GM18873 (cell line): ENCODE data around the gene SLC12A1.

Experiments
- ATAC-seq: cut with Tn5 transposase; IDR thresholded peaks from one replicate; pipeline ENCODE4 v1.9.1; 2021; ENCODE audit warnings: mild to moderate bottlenecking, moderate library complexity, moderate number of reproducible peaks; ENCODE audit not compliant: unreplicated experiment, low FRiP score

SLC12A1 gene

DNA sequence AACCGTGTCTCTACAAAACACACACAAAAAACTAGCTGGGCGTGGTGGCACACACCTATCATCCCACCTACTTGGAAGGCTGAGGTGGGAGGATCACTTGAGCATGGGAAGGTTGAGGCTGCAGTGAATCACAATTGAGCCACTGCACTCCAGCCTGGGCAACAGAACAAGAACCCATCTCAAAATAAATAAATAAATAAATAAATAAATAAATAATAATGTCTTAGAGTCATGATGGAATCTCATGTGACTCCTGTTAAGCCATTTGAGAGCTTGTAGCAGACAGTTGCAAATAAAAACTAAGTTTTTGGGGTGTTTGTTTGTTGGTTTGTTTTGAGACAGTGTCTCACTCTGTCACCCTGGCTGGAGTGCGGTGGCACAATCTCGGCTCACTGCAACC, 33.2 kb downstream of the SLC12A1 start:
- ATAC-seq, result no peak

- ATAC-seq, result no peak
These were observed 35.9 kb downstream of the SLC12A1 start for GRCh38 chr15:48242015-48242414.

GRCh38 chr15:48242535-48242934, 36.4 kb downstream of the SLC12A1 start:
- ATAC-seq, result no peak

DNA sequence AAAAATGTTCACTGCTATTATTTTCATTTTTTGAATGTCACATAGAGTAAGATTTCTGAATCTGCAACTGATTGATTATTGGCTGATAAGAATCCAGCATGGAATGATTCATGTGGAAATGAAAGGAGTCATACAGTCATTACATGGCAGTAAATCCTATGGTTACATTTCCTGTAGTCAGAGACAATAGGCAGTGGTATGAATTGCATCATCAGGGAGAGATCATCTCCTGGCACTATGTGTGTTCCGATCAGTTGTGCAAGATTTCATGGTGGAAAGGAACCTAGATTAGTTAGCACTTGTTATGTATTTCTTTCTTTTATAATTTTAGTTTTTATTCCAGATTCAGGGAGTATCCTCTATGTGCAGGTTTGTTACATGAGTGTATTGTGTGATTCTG, 38.8 kb downstream of the SLC12A1 start:
- ATAC-seq, result no peak

DNA sequence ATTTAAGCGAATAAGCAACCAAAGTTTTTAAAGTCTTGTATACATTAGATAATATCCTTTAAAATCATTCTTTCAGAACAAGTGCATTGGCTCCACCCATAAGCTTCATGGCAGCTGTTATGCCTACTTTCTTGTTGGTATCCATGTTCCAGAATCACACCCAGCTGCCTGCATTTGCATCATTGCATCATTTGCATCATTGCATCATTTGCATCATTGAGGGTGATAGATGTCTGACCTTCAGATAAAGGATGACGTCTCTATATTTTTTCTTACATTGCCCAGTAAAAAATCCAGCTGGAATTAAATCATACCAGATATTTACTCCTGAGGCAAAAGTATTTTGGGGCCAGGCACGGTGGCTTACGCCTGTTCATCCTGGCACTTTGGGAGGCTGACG, 42.3 kb downstream of the SLC12A1 start:
- no peak for ATAC-seq

DNA sequence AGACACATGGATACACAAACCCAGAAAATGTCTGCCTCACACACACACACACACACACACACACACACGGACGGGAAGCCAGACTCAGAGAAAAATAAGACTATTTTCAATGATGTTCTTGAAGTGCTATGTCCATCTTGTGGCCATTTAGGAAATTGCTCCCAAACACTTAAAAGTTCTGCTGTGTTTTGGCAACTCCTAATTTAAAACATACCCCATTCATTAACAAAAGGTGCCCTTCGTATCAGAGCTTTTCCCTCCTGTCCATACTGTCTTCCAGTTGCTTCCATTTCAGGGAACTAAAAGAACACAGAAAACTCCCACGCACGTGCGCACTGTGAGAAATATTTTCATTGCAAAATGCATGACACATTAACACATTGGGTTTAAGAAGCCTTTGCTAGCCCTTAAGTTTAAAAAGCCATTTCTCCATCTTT, 44.6 kb downstream of the SLC12A1 start:
- ATAC-seq, result no peak

DNA sequence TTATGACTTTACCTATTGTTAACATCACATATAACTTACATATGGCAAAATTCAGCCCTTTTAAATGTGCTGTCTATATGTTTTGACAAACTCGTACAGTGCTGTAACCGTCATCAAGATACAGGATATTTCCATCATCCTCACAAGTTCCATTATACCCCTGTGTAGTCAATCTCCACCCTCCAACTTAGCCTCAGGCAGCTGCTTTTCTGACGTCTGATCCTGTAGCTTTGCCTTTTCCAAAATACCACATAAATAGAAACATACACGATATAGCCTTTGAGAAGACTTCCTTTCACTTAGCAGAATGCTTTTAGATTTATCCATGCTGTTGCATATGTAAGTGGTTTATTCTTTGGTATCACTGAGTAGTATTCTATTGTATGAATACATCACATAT, 47.1 kb downstream of the SLC12A1 start:
- ATAC-seq, result no peak

- no peak for ATAC-seq
These were observed 59.0 kb downstream of the SLC12A1 start for GRCh38 chr15:48265135-48265534.

GRCh38 chr15:48266024-48266689, 60.1 kb downstream of the SLC12A1 start:
- ATAC-seq, result no peak

DNA sequence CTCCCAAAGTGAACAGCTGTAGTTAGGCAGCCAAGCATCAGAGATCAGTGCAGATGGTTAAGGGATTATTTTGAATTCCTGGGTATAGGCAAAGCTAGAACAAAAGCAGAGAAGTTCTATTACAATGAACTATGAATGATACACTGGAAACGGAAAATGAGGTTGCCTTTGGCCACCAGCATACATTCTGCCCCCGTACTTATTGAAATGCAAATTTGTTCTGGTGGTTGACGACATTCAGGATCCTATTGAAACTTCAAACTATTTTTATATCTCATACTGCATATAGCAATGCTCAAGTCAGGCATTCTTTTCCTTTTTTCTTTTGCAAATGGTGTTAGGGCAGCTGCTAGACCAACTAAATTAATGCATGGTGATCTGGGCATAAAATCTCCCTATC, 61.7 kb downstream of the SLC12A1 start:
- no peak for ATAC-seq

DNA sequence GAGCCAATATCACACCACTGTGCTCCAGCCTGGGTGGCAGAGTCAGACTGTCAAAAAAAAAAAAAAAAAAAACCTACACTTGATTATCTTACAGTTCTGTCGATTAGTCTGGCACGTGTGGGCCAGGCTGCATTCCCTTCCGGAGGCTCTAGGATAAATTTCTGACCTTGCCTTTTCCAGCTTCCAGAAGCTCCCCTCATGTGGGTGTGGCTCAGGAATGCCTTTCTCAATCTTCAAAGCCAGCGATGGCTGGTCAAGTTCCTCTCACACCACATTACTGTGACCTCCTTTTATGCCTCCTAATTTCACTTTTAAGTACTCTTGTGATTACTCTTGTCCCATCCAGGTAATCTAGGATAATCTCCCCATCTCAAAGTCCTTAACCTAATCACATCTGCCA, 66.9 kb downstream of the SLC12A1 start:
- ATAC-seq, result no peak

GRCh38 chr15:48278666-48279065, 72.6 kb downstream of the SLC12A1 start:
- no peak for ATAC-seq

DNA sequence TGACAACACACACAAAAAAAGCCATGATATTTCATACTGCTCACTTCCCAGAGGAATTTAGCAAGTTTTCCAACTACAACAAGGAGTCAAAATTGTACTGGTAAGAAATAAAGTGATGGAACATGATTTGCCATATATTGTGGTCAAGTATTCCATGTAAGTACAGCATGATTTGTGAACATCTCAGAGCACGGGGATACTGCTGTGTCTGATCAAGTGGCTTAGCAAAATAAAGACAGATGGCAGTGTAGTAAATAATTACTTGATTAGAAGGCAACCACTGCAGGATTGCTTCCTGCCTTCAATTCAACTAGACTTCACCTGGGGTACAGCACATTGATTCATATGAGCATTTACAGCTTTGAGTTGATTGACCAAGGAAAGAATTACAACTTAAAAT, 73.5 kb downstream of the SLC12A1 start:
- ATAC-seq, result no peak

GRCh38 chr15:48281674-48282073, 75.6 kb downstream of the SLC12A1 start:
- ATAC-seq, result no peak

GRCh38 chr15:48282216-48282615, 76.1 kb downstream of the SLC12A1 start:
- ATAC-seq, result no peak

DNA sequence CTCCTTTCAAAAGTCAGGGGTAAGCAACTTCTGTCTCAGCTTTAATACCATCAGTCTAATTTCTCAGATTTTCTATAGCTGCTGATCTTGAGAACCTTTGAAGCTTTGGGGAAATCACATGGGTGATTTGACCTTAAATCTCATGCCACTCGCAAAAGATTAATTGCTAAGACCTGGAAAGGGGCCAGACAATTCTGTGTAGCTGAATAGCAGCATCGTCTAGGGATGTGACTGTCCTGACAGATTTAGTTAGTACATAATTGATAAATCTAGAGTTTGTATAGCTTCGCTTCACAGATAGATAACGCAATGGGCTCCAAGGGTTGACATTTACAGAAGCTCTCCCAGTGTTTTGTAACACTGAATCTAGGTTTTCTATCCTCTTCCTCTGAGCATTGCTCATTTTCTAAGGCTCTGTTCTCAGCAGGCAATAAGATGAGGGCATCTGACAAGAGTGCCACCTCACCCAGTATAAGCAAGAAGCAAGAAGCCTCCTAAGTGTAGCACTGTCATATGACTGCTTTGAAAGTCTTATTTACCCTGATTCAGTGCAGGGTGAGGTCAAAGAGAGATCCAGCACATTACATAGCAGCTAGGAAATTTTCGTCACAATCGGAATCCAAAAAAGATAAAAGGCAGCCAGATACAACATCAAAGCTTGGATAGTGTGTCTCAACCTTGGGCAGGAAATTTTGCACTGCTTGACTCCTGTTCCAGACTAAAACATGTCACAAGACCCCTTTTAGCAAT, 77.5 kb downstream of the SLC12A1 start:
- ATAC-seq, result no peak

DNA sequence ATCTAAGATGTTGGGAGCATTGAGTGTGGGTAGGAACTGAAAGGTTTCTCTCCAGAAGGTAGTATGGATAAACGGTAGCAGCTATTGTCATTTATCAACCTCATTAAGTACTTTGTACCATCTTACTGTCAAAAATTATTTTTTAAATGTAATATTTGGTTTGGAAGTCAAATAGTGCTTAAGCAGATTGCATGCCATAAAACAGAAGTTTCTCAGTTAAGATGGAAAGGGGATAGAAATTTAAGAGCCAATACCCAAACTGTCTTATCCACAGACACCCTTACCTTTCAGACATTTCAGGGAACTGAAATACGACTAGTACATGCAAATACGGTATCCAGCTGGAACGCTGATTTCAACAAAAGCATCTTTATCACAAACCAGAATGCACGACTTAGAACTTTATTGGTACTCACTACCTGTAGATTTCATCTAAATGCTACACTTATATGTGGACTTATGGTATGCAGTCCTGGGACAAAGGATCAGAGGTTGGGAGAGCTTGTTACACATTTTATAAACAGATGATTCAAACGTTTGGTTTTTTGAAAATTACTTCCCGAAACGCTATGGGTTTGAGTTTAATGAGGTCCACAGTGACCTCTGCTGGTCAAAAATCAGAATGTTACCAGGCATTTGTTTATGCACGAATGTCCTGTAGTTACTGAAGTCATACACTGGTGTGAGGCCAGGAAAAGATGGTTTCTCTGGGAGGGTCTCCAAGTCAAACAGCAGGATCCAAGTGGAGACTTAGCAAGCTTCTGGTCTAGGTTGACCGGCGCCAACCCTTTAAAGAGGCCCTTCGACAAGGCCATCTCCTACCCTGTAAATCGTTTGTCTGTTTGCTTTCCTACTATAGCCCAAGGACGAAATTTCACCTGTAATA, 79.5 kb downstream of the SLC12A1 start:
- peak; percentile 67 for ATAC-seq

DNA sequence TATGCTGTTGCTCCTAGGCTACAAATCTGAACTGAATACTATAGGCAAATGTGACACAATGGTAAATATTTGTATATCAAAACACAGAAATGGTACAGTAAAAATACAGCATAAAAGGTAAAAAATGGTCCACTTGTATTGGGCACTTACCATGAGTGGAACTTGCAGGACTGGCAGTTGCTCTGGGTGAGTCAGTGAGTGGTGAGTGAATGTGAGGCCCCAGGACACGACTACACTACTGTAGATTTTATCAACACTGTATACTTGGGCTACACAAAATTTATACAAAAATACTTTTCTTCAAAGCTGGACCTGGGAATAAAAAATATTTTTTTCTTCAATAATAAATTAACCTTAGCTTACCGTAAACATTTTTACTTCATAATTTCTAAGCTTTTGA, 83.5 kb downstream of the SLC12A1 start:
- no peak for ATAC-seq

- ATAC-seq, result no peak
These were observed 86.4 kb downstream of the SLC12A1 start for GRCh38 chr15:48292458-48292857.

DNA sequence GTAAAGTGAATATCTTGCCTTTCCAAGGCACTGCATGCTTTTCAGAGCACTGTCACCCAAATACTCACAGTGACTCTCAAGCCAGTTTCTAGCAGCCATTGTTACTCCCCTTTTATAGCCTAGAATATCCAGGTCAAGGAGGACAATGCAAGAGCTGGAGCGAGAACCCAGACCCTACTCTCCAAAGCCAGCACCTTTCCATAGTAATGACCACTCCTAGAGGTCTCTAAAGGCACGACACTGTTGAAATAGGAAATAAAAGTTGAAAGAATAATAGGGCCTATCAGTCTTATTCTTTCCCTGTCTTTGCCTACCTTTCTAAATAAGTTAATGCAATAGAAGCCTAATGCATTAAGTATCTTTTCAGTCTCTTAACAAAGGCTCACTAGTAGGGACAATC, 91.6 kb downstream of the SLC12A1 start:
- ATAC-seq, result no peak

- ATAC-seq, result no peak
These were observed 92.8 kb downstream of the SLC12A1 start for GRCh38 chr15:48298914-48299313.
